GM18861 (cell line): ENCODE data around the gene NPAS4.
"Not testable (repeated sequence)": the region's sequence is repeated elsewhere in the genome, so short reads cannot be mapped to it uniquely, and the experiment has no call there.

ENCODE experiments used
- ATAC-seq: cut with Tn5 transposase; IDR thresholded peaks from one replicate; pipeline ENCODE4 v1.9.1; 2021; ENCODE audit not compliant: unreplicated experiment

The NPAS4 gene

DNA sequence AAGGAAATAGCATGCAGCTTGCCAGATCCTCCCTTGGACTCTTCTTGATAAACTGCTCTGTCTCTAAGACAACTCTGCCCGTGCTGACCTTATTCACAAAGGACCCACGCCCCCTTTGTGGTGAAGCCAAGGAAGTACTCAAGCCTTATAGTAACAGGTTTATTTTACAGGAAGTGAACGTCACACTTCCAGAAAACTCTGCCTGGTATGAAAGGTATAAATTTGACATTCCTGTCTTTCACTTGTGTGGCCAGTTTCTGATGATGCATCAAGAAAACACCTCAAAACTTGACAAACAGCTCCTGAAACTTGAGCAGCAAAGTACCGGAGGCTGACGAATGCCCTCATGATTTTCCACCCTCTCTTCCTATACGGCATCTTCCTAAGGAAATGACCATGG is 33.4 kb downstream of the NPAS4 start:
- no peak for ATAC-seq

GRCh38 chr11:66454828-66455227 is 34.0 kb downstream of the NPAS4 start:
- no peak for ATAC-seq

- no peak for ATAC-seq
Measured at GRCh38 chr11:66457826-66458225, 37.0 kb downstream of the NPAS4 start.

GRCh38 chr11:66459138-66459778 is 38.4 kb downstream of the NPAS4 start:
- ATAC-seq: no peak

GRCh38 chr11:66462010-66462409 is 41.2 kb downstream of the NPAS4 start:
- no peak for ATAC-seq

DNA sequence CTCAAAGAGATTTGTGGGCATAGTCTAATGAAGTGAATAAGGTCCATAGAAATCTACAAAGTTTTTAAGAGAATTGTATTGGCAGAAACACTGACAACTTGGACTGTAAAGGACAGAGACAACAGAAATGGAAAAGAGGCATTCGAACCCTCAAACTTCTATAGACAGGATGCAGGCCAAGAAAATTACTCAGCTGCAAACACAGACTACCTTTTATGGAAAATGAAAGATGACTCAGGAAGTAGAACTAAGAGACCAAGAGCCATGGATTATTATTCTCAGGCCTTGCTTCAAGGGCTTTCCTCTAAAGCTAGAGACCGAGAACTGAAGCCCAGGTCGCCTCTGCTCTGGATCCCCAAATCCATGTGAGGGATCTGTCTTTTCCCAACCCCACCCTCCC is 42.1 kb downstream of the NPAS4 start:
- ATAC-seq: no peak

DNA sequence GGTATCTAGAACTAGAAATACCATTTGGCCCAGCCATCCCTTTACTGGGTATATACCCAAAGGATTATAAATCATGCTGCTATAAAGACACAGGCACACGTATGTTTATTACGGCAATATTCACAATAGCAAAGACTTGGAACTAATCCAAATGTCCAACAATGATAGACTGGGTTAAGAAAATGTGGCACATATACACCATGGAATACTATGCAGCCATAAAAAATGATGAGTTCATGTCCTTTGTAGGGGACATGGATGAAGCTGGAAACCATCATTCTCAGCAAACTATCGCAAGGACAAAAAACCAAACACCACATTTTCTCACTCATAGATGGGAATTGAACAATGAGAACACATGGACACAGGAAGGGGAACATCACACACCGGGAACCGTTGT is 43.3 kb downstream of the NPAS4 start:
- ATAC-seq: not testable (repeated sequence)

GRCh38 chr11:66464916-66465315 is 44.1 kb downstream of the NPAS4 start:
- ATAC-seq: no peak

DNA sequence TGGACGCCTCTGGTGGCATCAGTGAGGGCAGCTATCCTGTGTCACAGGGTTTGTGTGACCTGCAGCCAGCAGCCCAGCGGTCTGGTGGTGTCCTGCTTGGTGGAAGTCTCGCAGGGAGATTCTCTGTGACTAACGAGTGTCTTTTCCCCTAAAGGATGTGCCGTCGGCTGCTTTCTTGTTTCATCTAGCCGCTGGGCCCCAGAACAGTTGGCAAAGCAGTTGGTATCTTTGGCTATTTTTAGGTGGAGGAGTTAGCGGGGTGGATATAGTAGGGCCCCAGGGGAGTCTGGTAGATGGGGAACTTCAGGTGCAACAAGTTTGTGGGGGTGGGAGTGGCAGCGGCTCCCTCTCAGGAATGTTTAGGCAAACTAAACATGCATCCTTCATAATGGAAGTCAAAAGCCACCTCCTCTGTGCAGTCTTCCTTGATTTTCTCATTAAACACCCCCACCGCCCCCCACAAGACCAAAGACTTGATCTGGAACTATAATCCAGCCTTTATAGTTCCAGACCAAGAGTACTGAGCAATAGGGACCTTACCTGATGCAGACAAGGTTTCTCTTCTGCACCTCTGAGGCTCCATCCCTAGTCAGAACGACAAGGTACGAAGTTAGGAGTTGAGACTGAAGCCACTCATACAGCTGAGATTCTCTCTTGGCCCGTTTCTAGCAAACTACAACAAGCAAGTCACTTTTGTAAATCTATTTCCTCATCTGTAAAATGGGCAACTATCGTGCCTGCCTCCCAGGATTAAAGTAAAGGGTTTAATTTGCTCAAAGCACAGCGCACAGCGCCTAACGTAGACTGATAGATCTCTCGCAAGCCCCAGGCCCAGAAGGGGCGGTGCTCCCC is 44.8 kb downstream of the NPAS4 start:
- ATAC-seq: no peak

DNA sequence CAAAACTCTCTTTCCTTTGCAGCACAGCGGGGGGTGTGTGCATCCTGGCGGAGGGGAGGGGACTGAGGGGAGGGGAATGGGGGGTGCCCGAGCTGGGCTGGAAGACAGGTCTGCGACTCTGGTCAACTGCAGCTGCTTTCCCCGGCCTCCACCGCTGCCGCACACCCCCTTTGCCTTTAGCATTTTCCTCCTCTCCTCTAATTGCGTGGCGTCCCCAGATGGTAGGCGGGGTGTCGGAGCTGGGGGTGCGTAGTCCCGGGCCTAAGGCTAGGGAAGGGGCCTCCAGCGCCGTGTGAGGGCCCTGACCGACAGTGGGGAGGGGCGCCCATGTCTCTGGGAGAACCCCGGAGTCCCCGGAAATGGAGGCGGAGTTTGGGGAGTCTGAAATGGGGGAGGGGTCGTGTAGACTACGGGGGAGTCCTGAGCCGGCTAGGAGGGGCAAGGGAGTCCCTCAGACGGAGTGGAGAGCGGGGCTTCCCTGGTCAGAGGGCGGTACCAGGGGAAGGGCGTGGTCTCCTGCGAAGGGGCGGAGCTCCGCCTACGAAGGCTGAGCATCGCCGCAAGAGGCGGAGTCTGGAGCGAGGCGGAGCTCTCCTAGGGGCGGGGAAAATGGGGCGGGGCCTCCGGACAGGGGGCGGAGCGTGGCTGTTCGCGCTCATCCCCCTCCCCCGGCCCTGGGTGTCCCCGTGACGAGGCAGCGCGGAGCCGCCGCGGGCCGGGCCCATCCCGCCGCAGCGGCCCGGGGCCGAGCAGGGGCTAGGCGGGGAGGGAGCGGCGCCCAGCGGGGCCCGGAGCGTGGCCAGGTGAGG is 45.6 kb downstream of the NPAS4 start, which contains the start of gene PELI3:
Gene PELI3, plus strand, starts transcription at position 681 of the 809 bp plus-strand sequence. CDS start 1,224 bp downstream, outside the sequence.
- peak; percentile 68 for ATAC-seq

- peak; percentile 29 for ATAC-seq
Measured at GRCh38 chr11:66467034-66467659, 46.3 kb downstream of the NPAS4 start.

DNA sequence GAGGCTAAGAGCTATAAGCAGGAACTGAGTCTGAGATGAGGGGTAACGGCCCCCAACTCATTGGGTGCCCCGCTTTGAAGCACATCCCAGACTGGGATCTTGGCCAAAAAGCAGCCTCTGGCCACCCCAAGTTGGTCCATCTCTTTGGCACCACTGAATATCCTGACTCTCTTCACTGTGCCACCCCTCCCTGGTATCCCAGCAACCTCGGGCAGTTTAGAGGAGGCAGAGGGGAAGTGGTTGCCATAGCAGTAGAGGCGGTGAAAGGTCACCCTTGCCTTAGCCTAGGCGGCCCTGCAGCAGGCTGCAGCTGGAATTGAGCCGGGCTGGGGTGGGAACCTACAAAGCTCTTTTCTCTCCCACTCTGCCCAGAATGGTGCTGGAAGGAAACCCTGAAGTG is 46.9 kb downstream of the NPAS4 start:
- no peak for ATAC-seq

DNA sequence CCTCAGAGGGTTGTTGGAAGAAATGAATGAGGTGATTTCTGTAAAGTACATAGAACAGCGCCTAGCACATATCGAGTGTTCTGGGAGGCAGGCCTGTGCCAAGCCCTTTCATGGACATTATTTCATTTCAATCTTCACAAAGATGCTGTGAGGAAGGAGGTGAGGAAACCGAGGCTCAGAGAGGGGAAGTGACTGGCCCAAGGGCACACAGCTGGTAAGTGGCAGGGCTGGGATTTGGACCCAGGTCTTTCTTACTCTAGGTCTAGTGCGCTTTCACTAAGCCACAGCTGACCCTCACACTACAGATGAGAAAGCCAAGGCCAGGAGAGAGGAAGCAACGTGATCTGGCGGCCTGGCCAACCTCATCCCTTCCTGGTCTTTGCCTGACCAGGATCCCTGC is 47.9 kb downstream of the NPAS4 start:
- no peak for ATAC-seq

DNA sequence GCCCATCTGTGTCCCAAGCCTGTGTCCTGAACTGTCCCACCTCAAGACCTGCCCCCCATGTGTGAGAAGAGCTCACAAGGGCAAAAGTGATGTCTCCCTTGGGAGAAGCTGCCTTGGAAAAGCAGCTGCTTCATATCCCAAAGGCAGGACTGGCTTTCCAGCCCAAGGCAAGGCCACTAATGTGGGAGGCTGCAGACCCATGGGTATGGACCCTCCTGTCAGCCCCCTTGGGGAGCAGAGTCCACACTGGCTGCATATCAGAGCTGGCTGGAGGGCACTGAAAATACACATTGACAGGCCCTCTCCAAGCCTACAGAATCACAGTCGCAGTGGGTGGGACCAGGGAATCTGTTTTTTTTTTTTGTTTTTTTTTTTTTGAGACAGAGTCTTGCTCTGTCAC is 48.6 kb downstream of the NPAS4 start:
- no peak for ATAC-seq

DNA sequence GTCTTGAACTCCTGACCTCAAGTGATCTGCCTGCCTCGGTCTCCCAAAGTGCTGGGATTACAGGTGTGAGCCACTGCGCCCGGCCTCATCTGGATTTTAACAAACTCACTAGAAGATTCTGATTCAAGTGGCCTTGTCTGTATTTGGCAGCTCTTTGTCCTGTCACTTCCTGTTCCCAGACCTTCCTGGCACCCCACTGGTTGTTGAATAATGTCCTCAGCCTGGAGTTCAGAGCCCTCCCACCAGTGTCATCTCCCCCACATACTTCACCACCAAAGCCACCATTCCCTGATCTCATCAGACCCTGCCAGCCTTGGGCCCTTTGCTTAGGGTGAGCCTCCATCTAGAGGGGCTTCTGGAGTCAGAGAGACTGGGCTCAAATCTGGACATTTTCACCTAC is 49.2 kb downstream of the NPAS4 start:
- no peak for ATAC-seq

DNA sequence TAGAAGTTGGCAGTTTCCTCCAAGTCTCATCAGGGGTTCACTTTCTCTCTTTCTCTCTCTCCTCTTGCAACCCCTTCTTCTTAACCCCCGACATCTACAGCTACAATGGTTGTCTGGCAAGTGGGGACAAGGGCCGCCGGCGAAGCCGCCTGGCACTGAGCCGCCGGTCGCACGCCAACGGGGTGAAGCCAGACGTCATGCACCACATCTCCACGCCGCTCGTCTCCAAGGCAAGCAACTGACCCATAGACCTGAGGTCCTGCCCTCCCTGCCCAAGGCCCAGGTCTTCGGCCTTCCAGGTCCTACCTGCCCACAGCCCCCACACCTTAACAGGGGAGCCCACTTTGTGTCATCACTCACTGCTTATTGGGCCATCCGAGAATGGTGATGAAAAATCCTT is 50.3 kb downstream of the NPAS4 start:
- ATAC-seq: no peak

DNA sequence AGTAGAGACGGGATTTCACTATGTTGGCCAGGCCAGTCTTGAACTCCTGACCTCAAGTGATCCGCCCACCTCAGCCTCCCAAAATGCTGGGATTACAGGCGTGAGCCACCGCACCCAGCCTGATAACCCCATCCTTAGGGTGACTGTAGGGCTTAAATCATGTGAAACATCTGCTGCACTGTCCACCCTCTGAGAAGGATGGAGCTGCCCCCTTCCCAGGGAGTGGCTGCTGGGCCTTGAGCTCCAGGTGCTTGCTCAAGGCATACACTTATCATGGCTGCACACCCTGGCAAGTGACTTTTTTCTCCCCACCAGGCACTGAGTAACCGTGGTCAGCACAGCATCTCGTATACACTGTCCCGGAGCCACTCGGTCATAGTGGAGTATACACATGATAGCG is 51.2 kb downstream of the NPAS4 start:
- ATAC-seq: no peak

GRCh38 chr11:66473167-66473566 is 52.3 kb downstream of the NPAS4 start:
- ATAC-seq: no peak

DNA sequence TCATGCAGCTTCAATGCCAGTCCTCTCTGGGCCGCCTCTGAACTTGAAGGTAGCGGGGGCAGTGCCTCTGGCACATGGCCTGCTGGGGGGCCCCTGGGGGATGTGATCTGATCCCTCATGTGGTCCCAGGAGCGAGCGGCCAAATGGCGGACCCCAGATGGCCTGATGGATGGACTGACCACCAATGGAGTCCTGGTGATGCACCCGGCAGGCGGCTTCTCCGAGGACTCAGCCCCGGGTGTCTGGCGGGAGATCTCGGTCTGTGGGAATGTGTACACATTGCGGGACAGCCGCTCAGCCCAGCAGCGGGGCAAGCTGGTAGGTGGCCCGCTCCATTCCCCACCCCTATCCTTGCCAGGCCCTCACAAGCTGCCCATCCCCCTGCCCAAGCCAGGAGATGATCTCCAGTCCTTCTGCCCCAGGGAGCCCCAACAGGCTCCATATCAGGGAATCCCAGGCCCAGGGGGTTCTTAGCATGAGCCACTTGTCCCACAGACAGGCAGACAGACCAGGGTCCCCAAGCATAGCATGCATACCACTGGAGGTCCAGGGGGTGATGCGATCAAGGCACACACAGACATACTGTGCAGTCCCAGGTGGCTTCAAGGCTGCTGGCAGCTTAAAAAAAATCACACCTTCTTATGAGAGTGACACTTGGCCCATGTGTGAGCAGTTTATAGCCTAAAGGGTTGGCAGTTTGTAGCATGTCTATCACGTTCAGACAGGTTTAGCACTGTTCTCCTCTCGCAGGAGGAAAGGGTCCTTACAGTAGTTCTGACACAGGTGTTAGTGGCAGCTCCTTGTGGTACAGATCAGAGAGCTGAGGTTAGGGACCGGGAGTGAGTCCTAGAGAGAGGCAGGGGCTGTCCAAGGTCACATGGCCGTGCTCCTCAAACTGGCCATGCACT is 53.0 kb downstream of the NPAS4 start:
- ATAC-seq: no peak
